Neural progenitor cell (in vitro differentiated cells): ENCODE data around the gene ADAM23.

Experiments
- EZH2 ChIP-seq: fragments of 200-600 bp; sonication (generic); IDR thresholded peaks from 2 replicates; pipeline ENCODE4 v1.6.1; 2017; ENCODE audit warnings: antibody characterized with exemption, mild to moderate bottlenecking, moderate library complexity
- EZH2phosphoT487 ChIP-seq: fragments of 200-600 bp; sonication (generic); IDR thresholded peaks from 2 replicates; pipeline ENCODE4 v1.6.1; 2017; ENCODE audit warnings: antibody characterized with exemption
- TF ChIP-seq, protein P1 (sequence below): fragments of 200-600 bp; sonication (generic); IDR thresholded peaks from 2 replicates; pipeline ENCODE4 v1.5.1; 2017; ENCODE audit warnings: antibody characterized with exemption, mild to moderate bottlenecking

DNA sequence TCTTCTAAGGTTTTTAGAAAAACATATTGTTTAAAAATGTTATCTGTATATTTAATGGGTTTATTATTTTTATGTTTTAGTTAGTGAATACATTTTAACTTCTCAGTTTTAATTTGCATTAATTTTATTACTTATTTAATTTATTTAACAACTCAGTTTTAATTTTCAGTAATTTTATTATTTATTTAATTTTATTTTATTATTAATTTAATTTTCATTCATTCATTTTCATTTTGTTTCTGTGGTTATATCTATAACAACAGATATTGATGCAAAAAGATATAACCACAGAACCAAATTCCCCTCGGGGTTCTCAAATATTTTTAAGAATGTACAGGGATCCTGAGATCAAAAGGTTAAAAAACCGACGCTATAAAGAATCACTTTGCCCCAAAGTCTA, 221.9 kb downstream of the ADAM23 start:
- TF ChIP-seq, protein P1, sequence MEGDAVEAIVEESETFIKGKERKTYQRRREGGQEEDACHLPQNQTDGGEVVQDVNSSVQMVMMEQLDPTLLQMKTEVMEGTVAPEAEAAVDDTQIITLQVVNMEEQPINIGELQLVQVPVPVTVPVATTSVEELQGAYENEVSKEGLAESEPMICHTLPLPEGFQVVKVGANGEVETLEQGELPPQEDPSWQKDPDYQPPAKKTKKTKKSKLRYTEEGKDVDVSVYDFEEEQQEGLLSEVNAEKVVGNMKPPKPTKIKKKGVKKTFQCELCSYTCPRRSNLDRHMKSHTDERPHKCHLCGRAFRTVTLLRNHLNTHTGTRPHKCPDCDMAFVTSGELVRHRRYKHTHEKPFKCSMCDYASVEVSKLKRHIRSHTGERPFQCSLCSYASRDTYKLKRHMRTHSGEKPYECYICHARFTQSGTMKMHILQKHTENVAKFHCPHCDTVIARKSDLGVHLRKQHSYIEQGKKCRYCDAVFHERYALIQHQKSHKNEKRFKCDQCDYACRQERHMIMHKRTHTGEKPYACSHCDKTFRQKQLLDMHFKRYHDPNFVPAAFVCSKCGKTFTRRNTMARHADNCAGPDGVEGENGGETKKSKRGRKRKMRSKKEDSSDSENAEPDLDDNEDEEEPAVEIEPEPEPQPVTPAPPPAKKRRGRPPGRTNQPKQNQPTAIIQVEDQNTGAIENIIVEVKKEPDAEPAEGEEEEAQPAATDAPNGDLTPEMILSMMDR: no peak
- TF ChIP-seq EZH2phosphoT487: no peak
- TF ChIP-seq EZH2: no peak
